Inferior parietal cortex (tissue), 1 donor: ENCODE results near the gene PDZD7.

Source experiments
- DNase-seq: peaks from one replicate; pipeline ENCODE4 v3.0.0-alpha.2; 2016; ENCODE audit errors: extremely low spot score

The PDZD7 gene

GRCh38 chr10:100966887-100967286 lies 64.0 kb downstream of the PDZD7 start:
- DNase-seq = no peak

- no peak for DNase-seq
Observed at GRCh38 chr10:100965820-100966219, 65.1 kb downstream of the PDZD7 start.

GRCh38 chr10:100963826-100964225 lies 67.1 kb downstream of the PDZD7 start:
- no peak for DNase-seq

- DNase-seq = no peak
Observed at GRCh38 chr10:100962351-100963080, 68.4 kb downstream of the PDZD7 start.

- no peak for DNase-seq
Observed at GRCh38 chr10:100960251-100960650, 70.7 kb downstream of the PDZD7 start.
